GM13977 (cell line): ENCODE results near the gene UBE2I.
"Not testable (repeated sequence)": the region's sequence is repeated elsewhere in the genome, so short reads cannot be mapped to it uniquely, and the experiment has no call there.

Experiments used
- DNase-seq: peaks from one replicate; pipeline ENCODE4 v3.0.0; 2012; ENCODE audit warnings: low spot score
- CTCF ChIP-seq: IDR thresholded peaks from 2 replicates; pipeline ENCODE4 v1.5.1; 2012; ENCODE audit warnings: mild to moderate bottlenecking, control low read depth; ENCODE audit not compliant: insufficient read depth; ENCODE audit errors: extremely low read depth, missing control alignments
- in situ Hi-C: fragments of 300-500 bp; cut with MboI; formaldehyde crosslinking; loops from one replicate; pipeline ENCODE4 v1.12.0; 2022; ENCODE audit warnings: low sequenced_read_pairs, low pct_unique_long_range_greater_than_20kb, mixed read lengths, inconsistent platforms; ENCODE audit not compliant: unreplicated experiment

UBE2I gene

GRCh38 chr16:1325673-1326371 lies 16.4 kb downstream of the UBE2I start:
- in situ Hi-C loops: no loop called here
- TF ChIP-seq CTCF: no peak
- no peak for DNase-seq

GRCh38 chr16:1326391-1326790 lies 17.0 kb downstream of the UBE2I start:
- DNase-seq: no peak
- no peak for TF ChIP-seq CTCF
- in situ Hi-C loops: no loop called here

- in situ Hi-C loops: no loop called here
- no peak for TF ChIP-seq CTCF
- no peak for DNase-seq
These were observed 17.6 kb downstream of the UBE2I start for GRCh38 chr16:1326946-1327618.

GRCh38 chr16:1327619-1327947 lies 18.1 kb downstream of the UBE2I start:
- in situ Hi-C loops: no loop called here
- no peak for DNase-seq
- TF ChIP-seq CTCF: no peak

- DNase-seq, in situ Hi-C loops: not testable (repeated sequence)
These were observed 18.7 kb downstream of the UBE2I start for GRCh38 chr16:1328136-1328535.

- DNase-seq, in situ Hi-C loops: not testable (repeated sequence)
These were observed 19.5 kb downstream of the UBE2I start for GRCh38 chr16:1328961-1329360.

- no peak for DNase-seq
- peak; percentile 61 for TF ChIP-seq CTCF
- in situ Hi-C loops: no loop called here
These were observed 21.0 kb downstream of the UBE2I start for GRCh38 chr16:1330260-1330914.
